ENCODE results near the gene BANP. TPM values are rescaled to one million over a fixed set of nuclear protein-coding genes. Genes with fewer than 3 reads are reported as not detected.
"Not testable (repeated sequence)": the region's sequence is repeated elsewhere in the genome, so short reads cannot be mapped to it uniquely, and the experiment has no call there.

The BANP gene
- total RNA-seq, 1 donor from 2014 or later = 28.2 TPM

- not testable (repeated sequence) for H3K36me3 ChIP-seq (ENCODE audit: control insufficient read depth in 3 of 3, insufficient read depth in 3 of 3, low read length in 3 of 3); H3K27me3 ChIP-seq (ENCODE audit: control insufficient read depth in 3 of 3, insufficient read depth in 3 of 3, low read length in 3 of 3); H3K27ac ChIP-seq (ENCODE audit: low read depth, low read length); H3K4me3 ChIP-seq (ENCODE audit: low read length in 3 of 3); H3K9me3 ChIP-seq (ENCODE audit: control insufficient read depth in 3 of 3, low read length in 3 of 3); H3K4me1 ChIP-seq (ENCODE audit: control insufficient read depth in 3 of 3, insufficient read depth in 3 of 3, low read length in 3 of 3); H3K9ac ChIP-seq (ENCODE audit: low read depth in 1 of 3, low read length in 3 of 3)
Measured at GRCh38 chr16:88016386-88016785, 65.2 kb downstream of the BANP start.

- H3K27ac ChIP-seq (ENCODE audit: low read depth, low read length) = no peak overlapping the region
- no peak overlapping the region for H3K9ac ChIP-seq (ENCODE audit: low read depth in 1 of 3, low read length in 3 of 3)
- H3K27me3 ChIP-seq (ENCODE audit: control insufficient read depth in 3 of 3, insufficient read depth in 3 of 3, low read length in 3 of 3) = no peaks in the 10 kb centered on the region
- H3K9me3 ChIP-seq (ENCODE audit: control insufficient read depth in 3 of 3, low read length in 3 of 3) = no peaks in the 10 kb centered on the region
- peaks cover 0 to 5% (median 4%) of the 10 kb centered on the region in 3 donors for H3K4me1 ChIP-seq (ENCODE audit: control insufficient read depth in 3 of 3, insufficient read depth in 3 of 3, low read length in 3 of 3)
- H3K4me3 ChIP-seq (ENCODE audit: low read length in 3 of 3) = no peak overlapping the region
- peaks cover 5 to 10% (median 6%) of the 10 kb centered on the region in 3 donors for H3K36me3 ChIP-seq (ENCODE audit: control insufficient read depth in 3 of 3, insufficient read depth in 3 of 3, low read length in 3 of 3)
Measured at GRCh38 chr16:88016964-88017363, 65.7 kb downstream of the BANP start.

- H3K4me3 ChIP-seq (ENCODE audit: low read length in 3 of 3) = no peak overlapping the region
- peaks cover 7 to 16% (median 8%) of the 10 kb centered on the region in 3 donors for H3K36me3 ChIP-seq (ENCODE audit: control insufficient read depth in 3 of 3, insufficient read depth in 3 of 3, low read length in 3 of 3)
- H3K27ac ChIP-seq (ENCODE audit: low read depth, low read length) = no peak overlapping the region
- H3K4me1 ChIP-seq (ENCODE audit: control insufficient read depth in 3 of 3, insufficient read depth in 3 of 3, low read length in 3 of 3) = peaks cover 0 to 5% (median 4%) of the 10 kb centered on the region in 3 donors
- no peaks in the 10 kb centered on the region for H3K27me3 ChIP-seq (ENCODE audit: control insufficient read depth in 3 of 3, insufficient read depth in 3 of 3, low read length in 3 of 3)
- H3K9me3 ChIP-seq (ENCODE audit: control insufficient read depth in 3 of 3, low read length in 3 of 3) = no peaks in the 10 kb centered on the region
- H3K9ac ChIP-seq (ENCODE audit: low read depth in 1 of 3, low read length in 3 of 3) = no peak overlapping the region
Measured at GRCh38 chr16:88017587-88018101, 66.4 kb downstream of the BANP start.

- not testable (repeated sequence) for H3K4me1 ChIP-seq (ENCODE audit: control insufficient read depth in 3 of 3, insufficient read depth in 3 of 3, low read length in 3 of 3); H3K4me3 ChIP-seq (ENCODE audit: low read length in 3 of 3); H3K9ac ChIP-seq (ENCODE audit: low read depth in 1 of 3, low read length in 3 of 3); H3K9me3 ChIP-seq (ENCODE audit: control insufficient read depth in 3 of 3, low read length in 3 of 3); H3K27me3 ChIP-seq (ENCODE audit: control insufficient read depth in 3 of 3, insufficient read depth in 3 of 3, low read length in 3 of 3); H3K27ac ChIP-seq (ENCODE audit: low read depth, low read length)
- H3K36me3 ChIP-seq (ENCODE audit: control insufficient read depth in 3 of 3, insufficient read depth in 3 of 3, low read length in 3 of 3) = peaks cover 8 to 16% (median 8%) of the 10 kb centered on the region in 3 donors
Measured at GRCh38 chr16:88018382-88018781, 67.1 kb downstream of the BANP start.

GRCh38 chr16:88019041-88019820, 68.0 kb downstream of the BANP start:
- not testable (repeated sequence) for H3K27me3 ChIP-seq (ENCODE audit: control insufficient read depth in 3 of 3, insufficient read depth in 3 of 3, low read length in 3 of 3); H3K4me3 ChIP-seq (ENCODE audit: low read length in 3 of 3); H3K4me1 ChIP-seq (ENCODE audit: control insufficient read depth in 3 of 3, insufficient read depth in 3 of 3, low read length in 3 of 3); H3K9me3 ChIP-seq (ENCODE audit: control insufficient read depth in 3 of 3, low read length in 3 of 3); H3K27ac ChIP-seq (ENCODE audit: low read depth, low read length)
- peak overlapping the region in 1 of 3 donors; percentile 40 for H3K9ac ChIP-seq (ENCODE audit: low read depth in 1 of 3, low read length in 3 of 3)
- H3K36me3 ChIP-seq (ENCODE audit: control insufficient read depth in 3 of 3, insufficient read depth in 3 of 3, low read length in 3 of 3) = peaks cover 6 to 16% (median 8%) of the 10 kb centered on the region in 3 donors

- H3K9ac ChIP-seq (ENCODE audit: low read depth in 1 of 3, low read length in 3 of 3) = peak overlapping the region in 1 of 3 donors; percentile 40
- no peaks in the 10 kb centered on the region for H3K9me3 ChIP-seq (ENCODE audit: control insufficient read depth in 3 of 3, low read length in 3 of 3)
- H3K27me3 ChIP-seq (ENCODE audit: control insufficient read depth in 3 of 3, insufficient read depth in 3 of 3, low read length in 3 of 3) = no peaks in the 10 kb centered on the region
- H3K4me3 ChIP-seq (ENCODE audit: low read length in 3 of 3) = no peak overlapping the region
- H3K36me3 ChIP-seq (ENCODE audit: control insufficient read depth in 3 of 3, insufficient read depth in 3 of 3, low read length in 3 of 3) = peaks cover 6 to 16% (median 8%) of the 10 kb centered on the region in 3 donors
- no peak overlapping the region for H3K27ac ChIP-seq (ENCODE audit: low read depth, low read length)
- H3K4me1 ChIP-seq (ENCODE audit: control insufficient read depth in 3 of 3, insufficient read depth in 3 of 3, low read length in 3 of 3) = peaks cover 0 to 5% (median 2%) of the 10 kb centered on the region in 3 donors
Measured at GRCh38 chr16:88019821-88020515, 68.7 kb downstream of the BANP start.

GRCh38 chr16:88020516-88020885, 69.3 kb downstream of the BANP start:
- Histone ChIP-seq H3K36me3 (ENCODE audit: control insufficient read depth in 3 of 3, insufficient read depth in 3 of 3, low read length in 3 of 3) (peaks cover 6 to 16% (median 8%) of the 10 kb centered on the region in 3 donors), H3K9me3 (ENCODE audit: control insufficient read depth in 3 of 3, low read length in 3 of 3) (no peaks in the 10 kb centered on the region), H3K27ac (ENCODE audit: low read depth, low read length) (no peak overlapping the region), H3K9ac (ENCODE audit: low read depth in 1 of 3, low read length in 3 of 3) (no peak overlapping the region), H3K4me1 (ENCODE audit: control insufficient read depth in 3 of 3, insufficient read depth in 3 of 3, low read length in 3 of 3) (peaks cover 0 to 5% (median 2%) of the 10 kb centered on the region in 3 donors), H3K4me3 (ENCODE audit: low read length in 3 of 3) (no peak overlapping the region), H3K27me3 (ENCODE audit: control insufficient read depth in 3 of 3, insufficient read depth in 3 of 3, low read length in 3 of 3) (no peaks in the 10 kb centered on the region)

- H3K27ac ChIP-seq (ENCODE audit: low read depth, low read length); H3K27me3 ChIP-seq (ENCODE audit: control insufficient read depth in 3 of 3, insufficient read depth in 3 of 3, low read length in 3 of 3); H3K9me3 ChIP-seq (ENCODE audit: control insufficient read depth in 3 of 3, low read length in 3 of 3); H3K9ac ChIP-seq (ENCODE audit: low read depth in 1 of 3, low read length in 3 of 3); H3K4me3 ChIP-seq (ENCODE audit: low read length in 3 of 3); H3K4me1 ChIP-seq (ENCODE audit: control insufficient read depth in 3 of 3, insufficient read depth in 3 of 3, low read length in 3 of 3): not testable (repeated sequence)
- H3K36me3 ChIP-seq (ENCODE audit: control insufficient read depth in 3 of 3, insufficient read depth in 3 of 3, low read length in 3 of 3) = peaks cover 6 to 16% (median 8%) of the 10 kb centered on the region in 3 donors
Measured at GRCh38 chr16:88021041-88021970, 70.1 kb downstream of the BANP start.

- H3K4me1 ChIP-seq (ENCODE audit: control insufficient read depth in 3 of 3, insufficient read depth in 3 of 3, low read length in 3 of 3) = peaks cover 0 to 5% (median 2%) of the 10 kb centered on the region in 3 donors
- no peak overlapping the region for H3K9ac ChIP-seq (ENCODE audit: low read depth in 1 of 3, low read length in 3 of 3)
- H3K4me3 ChIP-seq (ENCODE audit: low read length in 3 of 3) = no peak overlapping the region
- no peak overlapping the region for H3K27ac ChIP-seq (ENCODE audit: low read depth, low read length)
- peaks cover 6 to 16% (median 8%) of the 10 kb centered on the region in 3 donors for H3K36me3 ChIP-seq (ENCODE audit: control insufficient read depth in 3 of 3, insufficient read depth in 3 of 3, low read length in 3 of 3)
- no peaks in the 10 kb centered on the region for H3K27me3 ChIP-seq (ENCODE audit: control insufficient read depth in 3 of 3, insufficient read depth in 3 of 3, low read length in 3 of 3)
- no peaks in the 10 kb centered on the region for H3K9me3 ChIP-seq (ENCODE audit: control insufficient read depth in 3 of 3, low read length in 3 of 3)
Measured at GRCh38 chr16:88022076-88023042, 71.1 kb downstream of the BANP start.
